IMR-90 (cell line): ENCODE results near the gene HAVCR1. TPM values are rescaled to one million over a fixed set of nuclear protein-coding genes. Genes with fewer than 3 reads are reported as not detected.

Experiments
- ATAC-seq: fragments of 200-7000 bp; cut with Tn5 transposase; 2 replicates; pipeline ENCODE4 v1.9.1; 2020; ENCODE audit warnings: low read depth, mild to moderate bottlenecking, moderate library complexity
- BruUV-seq: library from RNA; stranded (reverse); fragments of 400-500 nt; replicated peaks from 2 replicates; lab custom pipeline; 2021; lab: Mats Ljungman, UMichigan
- CTCF ChIA-PET: fragments of 300-600 bp; formaldehyde crosslinking; extraction: SDS; loops from one replicate; lab custom pipeline; 2021; ENCODE audit warnings: antibody characterized with exemption; lab: Yijun Ruan, JAX
- POLR2A ChIA-PET: fragments of 300-600 bp; sonication (Branson Sonifier 250); formaldehyde crosslinking; loops from one replicate; lab custom pipeline; 2022; ENCODE audit warnings: antibody characterized with exemption; ENCODE audit not compliant: unreplicated experiment; lab: Charles Lee
- DNase-seq: peaks from one replicate; pipeline ENCODE4 v3.0.0; 2013
- H2AFZ ChIP-seq: replicated peaks from 2 replicates; pipeline ENCODE3; 2013; ENCODE audit warnings: low read length, mild to moderate bottlenecking; ENCODE audit not compliant: poor library complexity
- H2AK5ac ChIP-seq: 2 replicates; pipeline ENCODE4 v1.6.1; 2013; ENCODE audit warnings: low read depth, low read length, inconsistent platforms
- H2AK9ac ChIP-seq: replicated peaks from 2 replicates; pipeline ENCODE3; 2013; ENCODE audit warnings: mild to moderate bottlenecking, low read depth, low read length, moderate library complexity; ENCODE audit not compliant: poor library complexity
- H2BK120ac ChIP-seq: 2 replicates; pipeline ENCODE4 v1.6.1; 2013; ENCODE audit warnings: low read depth, low read length, inconsistent platforms
- H2BK15ac ChIP-seq: 3 replicates; pipeline ENCODE4 v1.6.1; 2013; ENCODE audit warnings: low read depth, low read length, inconsistent platforms
- H2BK20ac ChIP-seq: 2 replicates; pipeline ENCODE4 v1.6.1; 2013; ENCODE audit warnings: low read depth, mild to moderate bottlenecking, inconsistent platforms, low read length, moderate library complexity
- H2BK5ac ChIP-seq: 2 replicates; pipeline ENCODE4 v1.6.1; 2013; ENCODE audit warnings: mild to moderate bottlenecking, low read depth, low read length, inconsistent platforms; ENCODE audit not compliant: poor library complexity, severe bottlenecking
- H3K14ac ChIP-seq: replicated peaks from 2 replicates; pipeline ENCODE4 v1.6.1; 2013; ENCODE audit warnings: low read depth, low read length, inconsistent platforms
- H3K18ac ChIP-seq: 2 replicates; pipeline ENCODE4 v1.6.1; 2013; ENCODE audit warnings: low read depth, low read length, control low read depth
- H3K23ac ChIP-seq: 2 replicates; pipeline ENCODE4 v1.6.1; 2013; ENCODE audit warnings: low read depth, low read length, inconsistent platforms
- H3K27ac ChIP-seq: 2 replicates; pipeline ENCODE4 v1.5.1; 2013; ENCODE audit warnings: mild to moderate bottlenecking, control low read depth, low read length; ENCODE audit not compliant: insufficient read depth
- H3K27me3 ChIP-seq: 2 replicates; pipeline ENCODE4 v1.6.1; 2013; ENCODE audit warnings: low read length; ENCODE audit not compliant: control insufficient read depth, insufficient read depth
- H3K36me3 ChIP-seq: 2 replicates; pipeline ENCODE4 v1.6.1; 2013; ENCODE audit warnings: low read length, mixed read lengths; ENCODE audit not compliant: control insufficient read depth, insufficient read depth
- H3K4ac ChIP-seq: 2 replicates; pipeline ENCODE4 v1.6.1; 2013; ENCODE audit warnings: low read depth, low read length, inconsistent platforms
- H3K4me1 ChIP-seq: 2 replicates; pipeline ENCODE4 v1.6.1; 2013; ENCODE audit warnings: low read length, mixed read lengths; ENCODE audit not compliant: control insufficient read depth, insufficient read depth
- H3K4me2 ChIP-seq: 2 replicates; pipeline ENCODE4 v1.6.1; 2013; ENCODE audit warnings: low read depth, mild to moderate bottlenecking, control low read depth, low read length, moderate library complexity
- H3K4me3 ChIP-seq: 2 replicates; pipeline ENCODE4 v1.5.1; 2013; ENCODE audit warnings: low read depth, mild to moderate bottlenecking, control low read depth, low read length, moderate library complexity; ENCODE audit not compliant: insufficient read depth
- H3K56ac ChIP-seq: 2 replicates; pipeline ENCODE4 v1.6.1; 2013; ENCODE audit warnings: low read length, inconsistent platforms; ENCODE audit not compliant: insufficient read depth; ENCODE audit errors: extremely low read depth
- H3K79me1 ChIP-seq, 2 experiments: 2 replicates each; pipeline ENCODE4 v1.6.1; 2013; ENCODE audit warnings: low read length in 2 of 2, inconsistent platforms in 1 of 2, low read depth in 1 of 2
- H3K9ac ChIP-seq: 2 replicates; pipeline ENCODE4 v1.6.1; 2013; ENCODE audit warnings: low read depth, low read length, control low read depth
- H3K9me1 ChIP-seq: 2 replicates; pipeline ENCODE4 v1.6.1; 2013; ENCODE audit warnings: low read length, inconsistent platforms; ENCODE audit not compliant: insufficient read depth
- H3K9me3 ChIP-seq: 2 replicates; pipeline ENCODE4 v1.6.1; 2013; ENCODE audit warnings: low read length; ENCODE audit not compliant: control insufficient read depth, insufficient read depth
- H4K20me1 ChIP-seq: 2 replicates; pipeline ENCODE4 v1.6.1; 2013; ENCODE audit warnings: low read length, inconsistent platforms; ENCODE audit not compliant: insufficient read depth
- H4K5ac ChIP-seq: 2 replicates; pipeline ENCODE4 v1.6.1; 2013; ENCODE audit warnings: mild to moderate bottlenecking, low read depth, low read length, control low read depth
- H4K8ac ChIP-seq, 2 experiments: 2 replicates each; pipeline ENCODE4 v1.6.1; 2013; ENCODE audit warnings: low read depth in 2 of 2, low read length in 2 of 2, control low read depth in 1 of 2, inconsistent platforms in 1 of 2
- H4K91ac ChIP-seq: 2 replicates; pipeline ENCODE4 v1.6.1; 2013; ENCODE audit warnings: low read depth, low read length, inconsistent platforms; ENCODE audit not compliant: insufficient read depth
- BHLHE40 ChIP-seq: fragments of 150-350 bp; IDR thresholded peaks from 2 replicates; pipeline ENCODE4 v1.6.1; 2016; ENCODE audit warnings: mild to moderate bottlenecking, low read depth, low read length
- CEBPB ChIP-seq: IDR thresholded peaks from 2 replicates; pipeline ENCODE4 v1.6.1; 2012; ENCODE audit warnings: low read depth, low read length, improper control_type of control experiment
- MAZ ChIP-seq: IDR thresholded peaks from 2 replicates; pipeline ENCODE4 v1.6.1; 2012; ENCODE audit warnings: low read depth, mild to moderate bottlenecking, low read length, improper control_type of control experiment, moderate library complexity, borderline replicate concordance
- NFE2L2 ChIP-seq: fragments of 150-350 bp; IDR thresholded peaks from 2 replicates; pipeline ENCODE4 v1.6.1; 2016; ENCODE audit warnings: low read depth, mild to moderate bottlenecking, low read length
- POLR2A ChIP-seq: IDR thresholded peaks from 2 replicates; pipeline ENCODE4 v1.6.1; 2012; ENCODE audit warnings: mild to moderate bottlenecking, low read depth, low read length
- WGBS, 2 experiments: methylation state at CpG; one replicate each; pipeline versions ENCODE4 v1.1.5 to v1.1.7; 2013; ENCODE audit warnings: missing lambda C conversion rate in 2 of 2; ENCODE audit not compliant: insufficient read length in 1 of 2; ENCODE audit errors: extremely low coverage in 2 of 2; 5-methylcytosine and 5-hydroxymethylcytosine counted together
- dilution Hi-C: fragments of 300-500 bp; cut with HindIII; formaldehyde crosslinking; loops from one replicate; pipeline ENCODE4 v1.14.3; 2018; ENCODE audit warnings: low sequenced_read_pairs; ENCODE audit not compliant: unreplicated experiment
- in situ Hi-C: fragments of 300-500 bp; cut with MboI; formaldehyde crosslinking; loops from 3 replicates; pipeline ENCODE4 v1.14.3; 2019; ENCODE audit warnings: low sequenced_read_pairs, inconsistent platforms, mixed read lengths
- intact Hi-C: fragments of 100-400 bp; cut with micrococcal nuclease; formaldehyde crosslinking; loops from 2 replicates; pipeline ENCODE4 v1.10.0; 2022
- polyA plus RNA-seq, 3 experiments: library from polyadenylated mRNA; depleted of rRNA; stranded (reverse); fragments of >200 nt; gene quantifications; 2 replicates each; pipeline ENCODE4 v1.2.3, GENCODE V29; 2012; ENCODE audit warnings: low replicate concordance in 1 of 3
- total RNA-seq: library from RNA; depleted of rRNA; stranded (reverse); fragments of >200 nt; gene quantifications from 2 replicates; pipeline ENCODE4 v1.2.3, GENCODE V29; 2012
- TF ChIP-seq, protein P1 (sequence below): conservative IDR thresholded peaks from 2 replicates; pipeline ENCODE4 v1.5.1; 2012; ENCODE audit warnings: mild to moderate bottlenecking, low read depth, low read length, improper control_type of control experiment

The HAVCR1 gene
- total and polyA plus RNA-seq, 2 of the 4 experiments (the other 2 are of a cell fraction), result not detected

GRCh38 chr5:157066080-157066479 is 7.2 kb upstream of the HAVCR1 start:
- intact Hi-C loops (no loop called here), dilution Hi-C loops (no loop called here), in situ Hi-C loops (no loop called here)
- no peak overlapping the region for H4K8ac ChIP-seq
- WGBS, 2 experiments, result no CpG with 5 or more reads among the region's 2 CpGs
- H4K91ac ChIP-seq, result no peak overlapping the region
- no TSS peak for BruUV-seq
- no peaks in the 10 kb centered on the region; the same call in 1 of the 2 replicates for H3K9me3 ChIP-seq
- H3K36me3 ChIP-seq, result no peaks in the 10 kb centered on the region
- no peak overlapping the region for H3K27ac ChIP-seq
- no peak overlapping the region for H3K4ac ChIP-seq
- no peak overlapping the region for H3K18ac ChIP-seq
- TF ChIP-seq BHLHE40 (no peak), POLR2A (no peak), CEBPB (no peak), NFE2L2 (no peak), MAZ (no peak)
- TF ChIP-seq, protein P1, sequence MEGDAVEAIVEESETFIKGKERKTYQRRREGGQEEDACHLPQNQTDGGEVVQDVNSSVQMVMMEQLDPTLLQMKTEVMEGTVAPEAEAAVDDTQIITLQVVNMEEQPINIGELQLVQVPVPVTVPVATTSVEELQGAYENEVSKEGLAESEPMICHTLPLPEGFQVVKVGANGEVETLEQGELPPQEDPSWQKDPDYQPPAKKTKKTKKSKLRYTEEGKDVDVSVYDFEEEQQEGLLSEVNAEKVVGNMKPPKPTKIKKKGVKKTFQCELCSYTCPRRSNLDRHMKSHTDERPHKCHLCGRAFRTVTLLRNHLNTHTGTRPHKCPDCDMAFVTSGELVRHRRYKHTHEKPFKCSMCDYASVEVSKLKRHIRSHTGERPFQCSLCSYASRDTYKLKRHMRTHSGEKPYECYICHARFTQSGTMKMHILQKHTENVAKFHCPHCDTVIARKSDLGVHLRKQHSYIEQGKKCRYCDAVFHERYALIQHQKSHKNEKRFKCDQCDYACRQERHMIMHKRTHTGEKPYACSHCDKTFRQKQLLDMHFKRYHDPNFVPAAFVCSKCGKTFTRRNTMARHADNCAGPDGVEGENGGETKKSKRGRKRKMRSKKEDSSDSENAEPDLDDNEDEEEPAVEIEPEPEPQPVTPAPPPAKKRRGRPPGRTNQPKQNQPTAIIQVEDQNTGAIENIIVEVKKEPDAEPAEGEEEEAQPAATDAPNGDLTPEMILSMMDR, result no peak
- H3K23ac ChIP-seq, result no peak overlapping the region
- no peaks in the 10 kb centered on the region for H3K9me1 ChIP-seq
- H3K27me3 ChIP-seq, result no peaks in the 10 kb centered on the region
- H3K4me1 ChIP-seq, result no peaks in the 10 kb centered on the region
- H2AK5ac ChIP-seq, result no peak overlapping the region
- H4K20me1 ChIP-seq, result no peaks in the 10 kb centered on the region
- no peak overlapping the region for H4K5ac ChIP-seq
- no peak overlapping the region for H3K4me3 ChIP-seq
- no peak overlapping the region for H2BK120ac ChIP-seq
- ChIA-PET POLR2A (no interaction called here), CTCF (no interaction called here)
- DNase-seq, result no peak
- H3K14ac ChIP-seq, result no peak overlapping the region
- no peak overlapping the region for H3K9ac ChIP-seq
- H2BK15ac ChIP-seq, result no peak overlapping the region
- H2BK5ac ChIP-seq, result no peak overlapping the region
- no peak for ATAC-seq
- no peak overlapping the region for H3K56ac ChIP-seq
- no peak overlapping the region for H3K4me2 ChIP-seq
- H2BK20ac ChIP-seq, result no peak overlapping the region
- no peak overlapping the region for H2AFZ ChIP-seq
- H2AK9ac ChIP-seq, result no peak overlapping the region
- no peaks in the 10 kb centered on the region for H3K79me1 ChIP-seq
